ENCODE results near the gene PTPN2. TPM values are rescaled to one million over a fixed set of nuclear protein-coding genes. Genes with fewer than 3 reads are reported as not detected.

PTPN2 gene
- total RNA-seq, 4 donors from 2014 or later = 22.9 to 57.6 (median 37.5) TPM

GRCh38 chr18:12747530-12748315 lies 136.3 kb downstream of the PTPN2 start:
- no peaks in the 10 kb centered on the region for H3K4me1 ChIP-seq
- no peak for DNase-seq
- TF ChIP-seq, protein P1, sequence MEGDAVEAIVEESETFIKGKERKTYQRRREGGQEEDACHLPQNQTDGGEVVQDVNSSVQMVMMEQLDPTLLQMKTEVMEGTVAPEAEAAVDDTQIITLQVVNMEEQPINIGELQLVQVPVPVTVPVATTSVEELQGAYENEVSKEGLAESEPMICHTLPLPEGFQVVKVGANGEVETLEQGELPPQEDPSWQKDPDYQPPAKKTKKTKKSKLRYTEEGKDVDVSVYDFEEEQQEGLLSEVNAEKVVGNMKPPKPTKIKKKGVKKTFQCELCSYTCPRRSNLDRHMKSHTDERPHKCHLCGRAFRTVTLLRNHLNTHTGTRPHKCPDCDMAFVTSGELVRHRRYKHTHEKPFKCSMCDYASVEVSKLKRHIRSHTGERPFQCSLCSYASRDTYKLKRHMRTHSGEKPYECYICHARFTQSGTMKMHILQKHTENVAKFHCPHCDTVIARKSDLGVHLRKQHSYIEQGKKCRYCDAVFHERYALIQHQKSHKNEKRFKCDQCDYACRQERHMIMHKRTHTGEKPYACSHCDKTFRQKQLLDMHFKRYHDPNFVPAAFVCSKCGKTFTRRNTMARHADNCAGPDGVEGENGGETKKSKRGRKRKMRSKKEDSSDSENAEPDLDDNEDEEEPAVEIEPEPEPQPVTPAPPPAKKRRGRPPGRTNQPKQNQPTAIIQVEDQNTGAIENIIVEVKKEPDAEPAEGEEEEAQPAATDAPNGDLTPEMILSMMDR (IDR thresholded peaks at IDR 0.05) = no peak
- TF ChIP-seq POLR2A (IDR thresholded peaks at IDR 0.05) = no peak
- H3K9me3 ChIP-seq = no peaks in the 10 kb centered on the region
- no peak overlapping the region for H3K27ac ChIP-seq
- intact Hi-C loops (cut with DNase I; ENCODE audit: low total_unique reads) = no loop called here
- no peak overlapping the region for H3K4me3 ChIP-seq
- H3K36me3 ChIP-seq = no peaks in the 10 kb centered on the region
- no peaks in the 10 kb centered on the region for H3K27me3 ChIP-seq

DNA sequence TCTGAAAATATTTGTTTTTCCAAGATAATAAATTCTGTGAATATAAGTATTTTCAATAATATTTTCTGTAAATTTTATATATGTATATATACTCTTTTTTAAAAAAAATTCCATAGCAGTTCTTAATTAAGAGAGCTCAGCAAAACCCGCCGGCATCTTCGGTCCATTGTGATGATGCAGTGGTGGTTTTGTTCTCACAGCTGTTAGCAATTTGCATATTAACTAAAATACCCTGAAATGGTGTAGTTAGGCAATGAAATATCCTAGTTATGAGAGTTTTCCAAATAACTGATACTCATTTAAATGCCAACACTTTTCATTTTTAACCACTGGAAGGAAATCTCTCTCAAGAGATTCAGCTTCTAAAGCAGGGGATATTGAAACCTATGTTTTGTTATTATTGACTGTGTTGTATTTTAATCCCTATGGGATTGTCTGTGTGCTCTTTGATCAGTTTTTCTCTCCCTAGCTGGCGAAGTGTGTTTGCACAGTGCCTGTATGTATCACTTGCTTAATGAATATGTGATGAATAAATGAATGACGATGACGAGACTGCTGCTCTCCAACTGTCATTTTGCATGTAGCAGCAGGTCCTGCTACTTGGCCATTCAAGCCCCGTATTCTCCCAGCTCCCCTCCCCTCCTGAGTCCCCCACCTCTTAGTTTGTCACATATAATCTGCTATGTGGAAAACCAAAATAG lies 138.8 kb downstream of the PTPN2 start:
- no peaks in the 10 kb centered on the region for H3K36me3 ChIP-seq
- H3K27ac ChIP-seq = no peak overlapping the region
- intact Hi-C loops (cut with DNase I; ENCODE audit: low total_unique reads) = no loop called here
- no peak overlapping the region for H3K4me3 ChIP-seq
- H3K9me3 ChIP-seq = no peaks in the 10 kb centered on the region
- H3K4me1 ChIP-seq = no peaks in the 10 kb centered on the region
- TF ChIP-seq, protein P1 (IDR thresholded peaks at IDR 0.05) = no peak
- no peak for TF ChIP-seq POLR2A (IDR thresholded peaks at IDR 0.05)
- DNase-seq = no peak
- no peaks in the 10 kb centered on the region for H3K27me3 ChIP-seq

GRCh38 chr18:12744103-12744502 lies 139.9 kb downstream of the PTPN2 start:
- no peak for TF ChIP-seq POLR2A (IDR thresholded peaks at IDR 0.05)
- TF ChIP-seq, protein P1 (IDR thresholded peaks at IDR 0.05) = peak; percentile 22 to 54 (median 27)
- intact Hi-C loops (cut with DNase I; ENCODE audit: low total_unique reads) = no loop called here
- H3K27ac ChIP-seq = no peak overlapping the region

GRCh38 chr18:12742453-12742852 lies 141.6 kb downstream of the PTPN2 start:
- Histone ChIP-seq H3K4me3 (no peak overlapping the region), H3K4me1 (no peaks in the 10 kb centered on the region), H3K36me3 (no peaks in the 10 kb centered on the region), H3K27me3 (no peaks in the 10 kb centered on the region), H3K27ac (no peak overlapping the region), H3K9me3 (no peaks in the 10 kb centered on the region)
- no peak for DNase-seq
- intact Hi-C loops (cut with DNase I; ENCODE audit: low total_unique reads) = no loop called here
- TF ChIP-seq, protein P1 (IDR thresholded peaks at IDR 0.05) = no peak
- no peak for TF ChIP-seq POLR2A (IDR thresholded peaks at IDR 0.05)

More at GRCh38 chr18:12744103-12744502, 139.9 kb downstream of the PTPN2 start:
- Histone ChIP-seq H3K9me3 (no peaks in the 10 kb centered on the region), H3K4me1 (no peaks in the 10 kb centered on the region), H3K36me3 (no peaks in the 10 kb centered on the region), H3K4me3 (no peak overlapping the region), H3K27me3 (no peaks in the 10 kb centered on the region)
- DNase-seq = no peak

Small RNA genes within 50 kb of the gene (small RNA-seq; reads per million reads assigned to genes)
- not detected for gene RF00019

Other genes with a start within 250 kb of the PTPN2 start
- gene SPIRE1, start 226.1 kb downstream of the PTPN2 start, total RNA-seq = 10 to 100 TPM; 12.9 to 78.1 (median 27.5) TPM
- gene CEP76, start 181.5 kb downstream of the PTPN2 start, total RNA-seq = 10 to 100 TPM in 2 of 4 donors, 1 to 10 TPM in 2; 5.6 to 35.6 (median 11.7) TPM
- 10 to 100 TPM; 62.4 to 70.2 (median 69.0) TPM for gene PSMG2, start 181.2 kb downstream of the PTPN2 start, total RNA-seq
- 10 to 100 TPM; 14.4 to 53.8 (median 46.4) TPM for gene SEH1L, start 63.8 kb upstream of the PTPN2 start, total RNA-seq
- 10 to 100 TPM; 35.3 to 80.3 (median 66.6) TPM for gene CEP192, start 107.1 kb upstream of the PTPN2 start, total RNA-seq

Data from uterus (tissue), 4 donors.